ENCODE data around the gene ANKRD13A.

- TF ChIP-seq SIX4 (CRISPR knock-in tag; IDR thresholded peaks at IDR 0.05) (no peak), ZNF737 (CRISPR knock-in tag; IDR thresholded peaks at IDR 0.05; ENCODE audit: borderline replicate concordance) (no peak), CHD4 (IDR thresholded peaks at IDR 0.05; ENCODE audit: borderline replicate concordance, low read length) (no peak), SMC3 (IDR thresholded peaks at IDR 0.05; ENCODE audit: low read length) (no peak), ARNT (IDR thresholded peaks at IDR 0.05) (no peak), RAD21 (CRISPR knock-in tag; IDR thresholded peaks at IDR 0.05) (no peak), PCBP2 (optimal IDR thresholded peaks at IDR 0.05; ENCODE audit: low read depth, low read length, poor library complexity, severe bottlenecking) (no peak), ZNF639 (CRISPR knock-in tag; conservative IDR thresholded peaks at IDR 0.05) (no peak), DZIP1 (CRISPR knock-in tag; IDR thresholded peaks at IDR 0.05) (no peak), FOXO4 (CRISPR knock-in tag; conservative IDR thresholded peaks at IDR 0.05) (no peak), EZH2 (conservative IDR thresholded peaks at IDR 0.05; ENCODE audit: low read depth, low read length) (no peak)
- TF ChIP-seq, protein P1, sequence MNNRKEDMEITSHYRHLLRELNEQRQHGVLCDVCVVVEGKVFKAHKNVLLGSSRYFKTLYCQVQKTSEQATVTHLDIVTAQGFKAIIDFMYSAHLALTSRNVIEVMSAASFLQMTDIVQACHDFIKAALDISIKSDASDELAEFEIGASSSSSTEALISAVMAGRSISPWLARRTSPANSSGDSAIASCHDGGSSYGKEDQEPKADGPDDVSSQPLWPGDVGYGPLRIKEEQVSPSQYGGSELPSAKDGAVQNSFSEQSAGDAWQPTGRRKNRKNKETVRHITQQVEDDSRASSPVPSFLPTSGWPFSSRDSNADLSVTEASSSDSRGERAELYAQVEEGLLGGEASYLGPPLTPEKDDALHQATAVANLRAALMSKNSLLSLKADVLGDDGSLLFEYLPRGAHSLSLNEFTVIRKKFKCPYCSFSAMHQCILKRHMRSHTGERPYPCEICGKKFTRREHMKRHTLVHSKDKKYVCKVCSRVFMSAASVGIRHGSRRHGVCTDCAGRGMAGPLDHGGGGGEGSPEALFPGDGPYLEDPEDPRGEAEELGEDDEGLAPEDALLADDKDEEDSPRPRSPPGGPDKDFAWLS (CRISPR knock-in tag; IDR thresholded peaks at IDR 0.05; ENCODE audit: borderline replicate concordance) = no peak
- TF ChIP-seq, protein P2, sequence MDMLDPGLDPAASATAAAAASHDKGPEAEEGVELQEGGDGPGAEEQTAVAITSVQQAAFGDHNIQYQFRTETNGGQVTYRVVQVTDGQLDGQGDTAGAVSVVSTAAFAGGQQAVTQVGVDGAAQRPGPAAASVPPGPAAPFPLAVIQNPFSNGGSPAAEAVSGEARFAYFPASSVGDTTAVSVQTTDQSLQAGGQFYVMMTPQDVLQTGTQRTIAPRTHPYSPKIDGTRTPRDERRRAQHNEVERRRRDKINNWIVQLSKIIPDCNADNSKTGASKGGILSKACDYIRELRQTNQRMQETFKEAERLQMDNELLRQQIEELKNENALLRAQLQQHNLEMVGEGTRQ (IDR thresholded peaks at IDR 0.05; ENCODE audit: low read depth, low read length) = no peak
- TF ChIP-seq, protein P2 (CRISPR knock-in tag; IDR thresholded peaks at IDR 0.05; ENCODE audit: borderline replicate concordance) = no peak
- TF ChIP-seq, protein P3, sequence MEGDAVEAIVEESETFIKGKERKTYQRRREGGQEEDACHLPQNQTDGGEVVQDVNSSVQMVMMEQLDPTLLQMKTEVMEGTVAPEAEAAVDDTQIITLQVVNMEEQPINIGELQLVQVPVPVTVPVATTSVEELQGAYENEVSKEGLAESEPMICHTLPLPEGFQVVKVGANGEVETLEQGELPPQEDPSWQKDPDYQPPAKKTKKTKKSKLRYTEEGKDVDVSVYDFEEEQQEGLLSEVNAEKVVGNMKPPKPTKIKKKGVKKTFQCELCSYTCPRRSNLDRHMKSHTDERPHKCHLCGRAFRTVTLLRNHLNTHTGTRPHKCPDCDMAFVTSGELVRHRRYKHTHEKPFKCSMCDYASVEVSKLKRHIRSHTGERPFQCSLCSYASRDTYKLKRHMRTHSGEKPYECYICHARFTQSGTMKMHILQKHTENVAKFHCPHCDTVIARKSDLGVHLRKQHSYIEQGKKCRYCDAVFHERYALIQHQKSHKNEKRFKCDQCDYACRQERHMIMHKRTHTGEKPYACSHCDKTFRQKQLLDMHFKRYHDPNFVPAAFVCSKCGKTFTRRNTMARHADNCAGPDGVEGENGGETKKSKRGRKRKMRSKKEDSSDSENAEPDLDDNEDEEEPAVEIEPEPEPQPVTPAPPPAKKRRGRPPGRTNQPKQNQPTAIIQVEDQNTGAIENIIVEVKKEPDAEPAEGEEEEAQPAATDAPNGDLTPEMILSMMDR (CRISPR knock-in tag; IDR thresholded peaks at IDR 0.05) = no peak
Observed at GRCh38 chr12:110047297-110047940, 48.2 kb downstream of the ANKRD13A start.

All from HepG2 (cell line).